Thoracic aorta (tissue), 2 donors: Measurements from ENCODE around the gene PLEKHA4. TPM values are rescaled to one million over a fixed set of nuclear protein-coding genes. Genes with fewer than 3 reads are reported as not detected.
"Not testable (repeated sequence)": the region's sequence is repeated elsewhere in the genome, so short reads cannot be mapped to it uniquely, and the experiment has no call there.

Experiments used
- ATAC-seq: fragments of 150-250 bp; one replicate; pipeline ENCODE4 v1.8.0; 2017; ENCODE audit warnings: low read depth; ENCODE audit not compliant: insufficient number of reproducible peaks, low FRiP score
- DNase-seq: peaks from one replicate; pipeline ENCODE4 v3.0.0-alpha.2; 2020; ENCODE audit warnings: low spot score
- H3K27ac ChIP-seq, 2 donors: fragments of 200-600 bp; sonication (generic); 1 replicate in 1 of 2; 2 replicates in 1 of 2; pipeline ENCODE4 v1.5.1; 2016; ENCODE audit warnings: mild to moderate bottlenecking in 2 of 2, moderate library complexity in 2 of 2
- H3K27me3 ChIP-seq: fragments of 200-600 bp; sonication (generic); replicated peaks from 2 replicates; pipeline ENCODE4 v1.6.0; 2016; ENCODE audit warnings: mild to moderate bottlenecking; ENCODE audit not compliant: insufficient read depth
- H3K36me3 ChIP-seq: fragments of 200-600 bp; sonication (generic); one replicate; pipeline ENCODE4 v1.5.1; 2016
- H3K4me1 ChIP-seq, 2 donors: fragments of 200-600 bp; sonication (generic); 1 replicate in 1 of 2; 2 replicates in 1 of 2; pipeline versions ENCODE4 v1.5.1 to v1.6.0; 2016; ENCODE audit warnings: low read depth in 2 of 2, mild to moderate bottlenecking in 1 of 2; ENCODE audit not compliant: control insufficient read depth in 1 of 2
- H3K4me3 ChIP-seq: fragments of 200-600 bp; sonication (generic); 2 replicates; pipeline ENCODE4 v1.5.1; 2016; ENCODE audit warnings: mild to moderate bottlenecking
- H3K9me3 ChIP-seq: fragments of 200-600 bp; sonication (generic); 2 replicates; pipeline ENCODE4 v1.5.1; 2016
- total RNA-seq, 2 donors: library from RNA; depleted of rRNA; stranded (reverse); fragments of >200 nt; gene quantifications; one replicate each; pipeline versions ENCODE4 v1.1.0 to v1.2.3, GENCODE V29; 2016
- TF ChIP-seq, protein P1 (sequence below): fragments of 200-600 bp; sonication (generic); IDR thresholded peaks from one replicate; pipeline ENCODE4 v1.5.1; 2019; ENCODE audit warnings: antibody characterized with exemption

PLEKHA4 gene
- total RNA-seq, 2 donors from 2014 or later = 45.1 to 45.2 TPM

DNA sequence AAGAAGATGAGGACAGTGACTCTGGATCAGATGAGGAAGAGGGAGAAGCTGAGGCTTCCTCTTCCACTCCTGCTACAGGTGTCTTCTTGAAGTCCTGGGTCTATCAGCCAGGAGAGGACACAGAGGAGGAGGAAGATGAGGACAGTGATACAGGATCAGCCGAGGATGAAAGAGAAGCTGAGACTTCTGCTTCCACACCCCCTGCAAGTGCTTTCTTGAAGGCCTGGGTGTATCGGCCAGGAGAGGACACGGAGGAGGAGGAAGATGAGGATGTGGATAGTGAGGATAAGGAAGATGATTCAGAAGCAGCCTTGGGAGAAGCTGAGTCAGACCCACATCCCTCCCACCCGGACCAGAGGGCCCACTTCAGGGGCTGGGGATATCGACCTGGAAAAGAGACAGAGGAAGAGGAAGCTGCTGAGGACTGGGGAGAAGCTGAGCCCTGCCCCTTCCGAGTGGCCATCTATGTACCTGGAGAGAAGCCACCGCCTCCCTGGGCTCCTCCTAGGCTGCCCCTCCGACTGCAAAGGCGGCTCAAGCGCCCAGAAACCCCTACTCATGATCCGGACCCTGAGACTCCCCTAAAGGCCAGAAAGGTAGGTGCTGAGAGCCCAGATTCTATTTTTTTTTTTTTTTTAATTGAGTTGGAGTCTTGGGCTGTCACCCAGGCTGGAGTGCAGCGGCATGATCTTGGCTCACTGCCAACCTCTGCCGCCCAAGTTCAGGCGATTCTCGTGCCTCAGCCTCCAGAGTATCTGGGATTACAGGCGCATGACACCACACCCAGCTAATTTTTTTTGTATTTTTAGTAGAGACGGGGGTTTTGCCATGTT is 6.1 kb upstream of the PLEKHA4 start:
- H3K4me1 ChIP-seq = peaks cover 27 to 40% of the 10 kb centered on the region in 2 donors
- TF ChIP-seq, protein P1, sequence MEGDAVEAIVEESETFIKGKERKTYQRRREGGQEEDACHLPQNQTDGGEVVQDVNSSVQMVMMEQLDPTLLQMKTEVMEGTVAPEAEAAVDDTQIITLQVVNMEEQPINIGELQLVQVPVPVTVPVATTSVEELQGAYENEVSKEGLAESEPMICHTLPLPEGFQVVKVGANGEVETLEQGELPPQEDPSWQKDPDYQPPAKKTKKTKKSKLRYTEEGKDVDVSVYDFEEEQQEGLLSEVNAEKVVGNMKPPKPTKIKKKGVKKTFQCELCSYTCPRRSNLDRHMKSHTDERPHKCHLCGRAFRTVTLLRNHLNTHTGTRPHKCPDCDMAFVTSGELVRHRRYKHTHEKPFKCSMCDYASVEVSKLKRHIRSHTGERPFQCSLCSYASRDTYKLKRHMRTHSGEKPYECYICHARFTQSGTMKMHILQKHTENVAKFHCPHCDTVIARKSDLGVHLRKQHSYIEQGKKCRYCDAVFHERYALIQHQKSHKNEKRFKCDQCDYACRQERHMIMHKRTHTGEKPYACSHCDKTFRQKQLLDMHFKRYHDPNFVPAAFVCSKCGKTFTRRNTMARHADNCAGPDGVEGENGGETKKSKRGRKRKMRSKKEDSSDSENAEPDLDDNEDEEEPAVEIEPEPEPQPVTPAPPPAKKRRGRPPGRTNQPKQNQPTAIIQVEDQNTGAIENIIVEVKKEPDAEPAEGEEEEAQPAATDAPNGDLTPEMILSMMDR = no peak

GRCh38 chr19:48873476-48874302 is 5.3 kb upstream of the PLEKHA4 start:
- peak overlapping the region; percentile 95 for H3K4me3 ChIP-seq
- TF ChIP-seq, protein P1 = peak; percentile 2
- peak overlapping the region; percentile 100 for H3K27ac ChIP-seq
- ATAC-seq = no peak
- peaks cover 40% of the 10 kb centered on the region for H3K36me3 ChIP-seq
- H3K9me3 ChIP-seq = no peaks in the 10 kb centered on the region
- H3K27me3 ChIP-seq = no peaks in the 10 kb centered on the region
- DNase-seq = no peak
- H3K4me1 ChIP-seq = peaks cover 19 to 37% of the 10 kb centered on the region in 2 donors

More for the DNA sequence above, 6.1 kb upstream of the PLEKHA4 start:
- H3K36me3 ChIP-seq = peaks cover 40% of the 10 kb centered on the region
- peak overlapping the region; percentile 100 for H3K27ac ChIP-seq
- no peaks in the 10 kb centered on the region for H3K9me3 ChIP-seq
- H3K4me3 ChIP-seq = peak overlapping the region; percentile 95
- no peak for ATAC-seq
- H3K27me3 ChIP-seq = no peaks in the 10 kb centered on the region
- DNase-seq = no peak

- Histone ChIP-seq H3K9me3 (no peaks in the 10 kb centered on the region), H3K27me3 (no peaks in the 10 kb centered on the region), H3K4me1 (peaks cover 14 to 34% of the 10 kb centered on the region in 2 donors), H3K4me3 (peak overlapping the region; percentile 95), H3K36me3 (peaks cover 39% of the 10 kb centered on the region), H3K27ac (peak overlapping the region; percentile 100)
- TF ChIP-seq, protein P1 = peak; percentile 12
- ATAC-seq = peak; percentile 78
- peak; percentile 86 for DNase-seq
Observed at GRCh38 chr19:48872884-48873475, 4.6 kb upstream of the PLEKHA4 start.

DNA sequence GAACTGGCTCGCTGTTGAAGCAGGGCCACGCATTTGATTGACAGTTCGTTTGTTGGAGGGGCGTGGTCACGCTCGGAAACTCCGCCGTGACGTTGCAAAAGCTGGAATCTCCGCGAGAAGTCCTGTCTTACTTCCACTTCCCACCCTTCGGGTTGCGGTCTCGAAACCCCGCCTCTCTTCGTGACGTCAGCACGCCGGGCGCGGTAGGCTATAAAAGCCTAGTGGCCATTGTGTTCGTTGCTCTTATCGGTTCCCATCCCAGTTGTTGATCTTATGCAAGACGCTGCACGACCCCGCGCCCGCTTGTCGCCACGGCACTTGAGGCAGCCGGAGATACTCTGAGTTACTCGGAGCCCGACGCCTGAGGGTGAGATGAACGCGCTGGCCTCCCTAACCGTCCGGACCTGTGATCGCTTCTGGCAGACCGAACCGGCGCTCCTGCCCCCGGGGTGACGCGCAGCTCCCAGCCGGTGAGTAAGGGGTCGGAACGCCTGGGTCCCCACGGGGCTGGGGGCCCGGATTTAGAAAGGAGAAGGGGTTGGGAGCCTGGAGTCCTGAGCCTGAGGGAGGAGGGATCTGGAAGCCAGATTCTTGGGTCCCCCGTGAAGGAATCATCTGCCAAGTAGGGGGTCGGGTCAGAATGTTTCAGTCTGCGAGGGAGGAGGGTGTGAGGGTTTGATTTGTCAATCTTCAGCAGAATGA is 3.9 kb upstream of the PLEKHA4 start, which contains the start of gene PPP1R15A:
Gene PPP1R15A, plus strand, starts transcription at position 240 of the 702 bp plus-strand sequence. CDS start 813 bp downstream, outside the sequence.
- ATAC-seq = peak; percentile 64
- H3K4me1 ChIP-seq = peaks cover 14 to 34% of the 10 kb centered on the region in 2 donors

DNA sequence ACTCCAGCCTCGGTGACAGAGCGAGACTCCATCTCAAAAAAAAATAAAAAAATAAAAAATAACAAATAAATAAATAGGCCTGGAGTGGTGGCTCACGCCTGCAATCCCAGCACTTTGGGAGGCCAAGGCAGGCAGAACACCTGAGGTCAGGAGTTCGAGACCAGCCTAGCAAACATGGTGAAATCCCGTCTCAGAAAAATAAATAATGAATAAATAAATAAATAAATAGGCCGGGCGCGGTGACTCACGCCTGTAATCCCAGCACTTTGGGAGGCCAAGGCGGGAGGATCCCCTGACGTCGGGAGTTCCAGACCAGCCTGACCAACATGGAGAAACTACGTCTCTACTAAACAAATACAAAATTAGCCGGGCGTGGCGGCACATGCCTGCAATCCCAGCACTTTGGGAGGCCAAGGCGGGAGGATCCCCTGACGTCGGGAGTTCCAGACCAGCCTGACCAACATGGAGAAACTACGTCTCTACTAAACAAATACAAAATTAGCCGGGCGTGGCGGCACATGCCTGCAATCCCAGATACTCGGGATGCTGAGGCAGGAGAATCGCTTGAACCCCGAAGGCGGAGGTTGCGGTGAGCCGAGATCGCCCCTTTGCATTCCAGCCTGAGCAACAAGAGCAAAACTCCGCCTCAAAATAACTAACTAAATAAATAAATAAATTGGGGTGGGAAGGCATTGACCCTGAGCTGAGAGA is 3.2 kb upstream of the PLEKHA4 start:
- peak overlapping the region; percentile 69 to 100 for H3K27ac ChIP-seq
- peaks cover 14 to 36% of the 10 kb centered on the region in 2 donors for H3K4me1 ChIP-seq
- peaks cover 28% of the 10 kb centered on the region for H3K36me3 ChIP-seq
- DNase-seq, H3K9me3 ChIP-seq, ATAC-seq, H3K27me3 ChIP-seq: not testable (repeated sequence)
- H3K4me3 ChIP-seq = peak overlapping the region; percentile 95

More for the DNA sequence above, 3.9 kb upstream of the PLEKHA4 start, which contains the start of gene PPP1R15A:
- Histone ChIP-seq H3K9me3 (no peaks in the 10 kb centered on the region), H3K36me3 (peaks cover 33% of the 10 kb centered on the region), H3K27me3 (no peaks in the 10 kb centered on the region), H3K27ac (peak within 1 kb of the TSS; percentile 100), H3K4me3 (peak within 1 kb of the TSS; percentile 95)
- TF ChIP-seq, protein P1 = peak; percentile 34
- peak; percentile 90 for DNase-seq
